H1 (cell line): ENCODE data around the gene SLC7A8. TPM values are rescaled to one million over a fixed set of nuclear protein-coding genes. Genes with fewer than 3 reads are reported as not detected.

Source experiments
- MAX ChIP-seq: IDR thresholded peaks from 2 replicates; pipeline ENCODE4 v1.6.1; 2012; ENCODE audit warnings: inconsistent platforms
- SAP30 ChIP-seq: fragments of 300-600 bp; sonication (generic); IDR thresholded peaks from 2 replicates; pipeline ENCODE4 v1.7.1; 2012; ENCODE audit warnings: low read length, moderate library complexity, mild to moderate bottlenecking, inconsistent platforms; ENCODE audit not compliant: insufficient read depth, insufficient replicate concordance
- polyA plus RNA-seq, 7 experiments: library from polyadenylated mRNA; depleted of rRNA in 3 of 7; stranded (reverse) in 5 of 7; unstranded in 2 of 7; fragments of >200 nt in 5 of 7; fragments of 200-250 nt in 2 of 7; gene quantifications; 1 replicate in 5 of 7; 2 replicates in 1 of 7; 4 replicates in 1 of 7; pipeline versions ENCODE4 v1.2.1 to v1.2.3, GENCODE V29; 2011 to 2013; ENCODE audit warnings: missing spikeins in 2 of 7, mixed read lengths in 2 of 7
- total RNA-seq: library from RNA; stranded (reverse); fragmentation: NEBNext Ultra II Directional; extraction: Animal tissue kit (Norgen Biotek cat#: 25700); gene quantifications from 2 replicates; pipeline ENCODE4 v1.2.1, GENCODE V29; 2021

SLC7A8 gene
- total and polyA plus RNA-seq, 2 of the 8 experiments (the other 6 are each of a cell fraction or from before 2014, with no cell fraction given) = 182 to 204 TPM

- no peak for TF ChIP-seq MAX
- TF ChIP-seq SAP30 = no peak
- TF ChIP-seq, all 59 proteins: peak for 0
Observed at GRCh38 chr14:23177181-23177580, 6.3 kb downstream of the SLC7A8 start (continued).
